HEK293 (cell line): ENCODE data around the gene RAB22A.

Experiments used
- CTCF ChIA-PET: fragments of 350-600 bp; formaldehyde crosslinking; extraction: SDS; loops from one replicate; lab custom pipeline; 2021; ENCODE audit warnings: antibody characterized with exemption; lab: Yijun Ruan, JAX
- POLR2A ChIA-PET: fragments of 300-600 bp; formaldehyde crosslinking; extraction: SDS; loops from one replicate; lab custom pipeline; 2020; ENCODE audit warnings: antibody characterized with exemption, inconsistent platforms; lab: Yijun Ruan, JAX
- H3K27ac ChIP-seq: fragments of 200-500 bp; sonication (Bioruptor generic); 2 replicates; pipeline ENCODE4 v1.5.1; 2014; ENCODE audit warnings: low read depth, low read length, control low read depth, inconsistent platforms; ENCODE audit errors: extremely low read depth
- H3K36me3 ChIP-seq, 2 experiments: fragments of 200-500 bp in 1 of 2; sonication (Bioruptor generic) in 1 of 2; 1 replicate in 1 of 2; 2 replicates in 1 of 2; pipeline ENCODE4 v1.5.1; 2014 to 2017; ENCODE audit warnings: inconsistent platforms in 2 of 2, low read length in 2 of 2; ENCODE audit not compliant: control insufficient read depth in 2 of 2, insufficient read depth in 1 of 2
- H3K4me1 ChIP-seq: fragments of 200-500 bp; sonication (Bioruptor generic); 2 replicates; pipeline ENCODE4 v1.5.1; 2014; ENCODE audit warnings: mild to moderate bottlenecking, low read length, inconsistent platforms; ENCODE audit not compliant: control insufficient read depth, insufficient read depth
- H3K4me3 ChIP-seq: 2 replicates; pipeline ENCODE4 v1.5.1; 2011; ENCODE audit warnings: low read depth, mild to moderate bottlenecking, control low read depth, low read length, moderate library complexity
- H3K9me3 ChIP-seq: fragments of 200-500 bp; sonication (Bioruptor generic); 2 replicates; pipeline ENCODE4 v1.5.1; 2014; ENCODE audit warnings: low read depth, low read length, inconsistent platforms; ENCODE audit not compliant: control insufficient read depth, insufficient read depth
- MZF1 ChIP-seq: fragments of 450-650 bp; formaldehyde crosslinking; IDR thresholded peaks from 2 replicates; pipeline ENCODE4 v1.5.1; 2017; ENCODE audit warnings: missing biosample characterization, missing genetic modification characterization, borderline replicate concordance
- YY1 ChIP-seq: fragments of 450-650 bp; formaldehyde crosslinking; IDR thresholded peaks from 2 replicates; pipeline ENCODE4 v1.5.1; 2018; ENCODE audit warnings: missing biosample characterization, missing genetic modification characterization
- ZBTB17 ChIP-seq: fragments of 450-650 bp; formaldehyde crosslinking; IDR thresholded peaks from 2 replicates; pipeline ENCODE4 v1.5.1; 2016; ENCODE audit warnings: missing biosample characterization, missing genetic modification characterization
- ZFP41 ChIP-seq: fragments of 450-650 bp; formaldehyde crosslinking; IDR thresholded peaks from 2 replicates; pipeline ENCODE4 v1.5.1; 2016; ENCODE audit warnings: missing biosample characterization, missing genetic modification characterization, borderline replicate concordance
- ZNF133 ChIP-seq: fragments of 450-650 bp; formaldehyde crosslinking; IDR thresholded peaks from 2 replicates; pipeline ENCODE4 v1.5.1; 2016; ENCODE audit warnings: missing biosample characterization, missing genetic modification characterization
- ZNF248 ChIP-seq: fragments of 450-650 bp; formaldehyde crosslinking; IDR thresholded peaks from 2 replicates; pipeline ENCODE4 v1.5.1; 2017; ENCODE audit warnings: missing biosample characterization, missing genetic modification characterization
- ZNF274 ChIP-seq, 2 experiments: fragments of 200-500 bp in 1 of 2; fragments of 450-650 bp in 1 of 2; sonication (Bioruptor generic) in 1 of 2; formaldehyde crosslinking in 1 of 2; IDR thresholded peaks; 2 replicates each; pipeline versions ENCODE4 v1.5.1 to v1.6.1; 2014 to 2016; ENCODE audit warnings: borderline replicate concordance in 1 of 2, inconsistent platforms in 1 of 2, low read length in 1 of 2, missing biosample characterization in 1 of 2, missing genetic modification characterization in 1 of 2
- ZNF311 ChIP-seq: fragments of 450-650 bp; formaldehyde crosslinking; IDR thresholded peaks from 2 replicates; pipeline ENCODE4 v1.5.1; 2017; ENCODE audit warnings: missing biosample characterization, missing genetic modification characterization, borderline replicate concordance
- ZNF324 ChIP-seq: fragments of 450-650 bp; formaldehyde crosslinking; IDR thresholded peaks from 2 replicates; pipeline ENCODE4 v1.5.1; 2016; ENCODE audit warnings: missing biosample characterization, missing genetic modification characterization
- ZNF37A ChIP-seq: fragments of 450-650 bp; IDR thresholded peaks from 2 replicates; pipeline ENCODE4 v1.5.1; 2018; ENCODE audit warnings: missing biosample characterization, missing genetic modification characterization
- ZNF416 ChIP-seq: fragments of 450-650 bp; formaldehyde crosslinking; IDR thresholded peaks from 2 replicates; pipeline ENCODE4 v1.5.1; 2016; ENCODE audit warnings: missing biosample characterization, missing genetic modification characterization
- ZNF558 ChIP-seq: fragments of 450-650 bp; formaldehyde crosslinking; IDR thresholded peaks from 2 replicates; pipeline ENCODE4 v1.5.1; 2016; ENCODE audit warnings: missing biosample characterization, missing genetic modification characterization
- ZNF560 ChIP-seq: fragments of 450-650 bp; formaldehyde crosslinking; IDR thresholded peaks from 2 replicates; pipeline ENCODE4 v1.5.1; 2017; ENCODE audit warnings: missing biosample characterization, missing genetic modification characterization, borderline replicate concordance
- ZNF610 ChIP-seq: fragments of 450-650 bp; formaldehyde crosslinking; IDR thresholded peaks from 2 replicates; pipeline ENCODE4 v1.5.1; 2016; ENCODE audit warnings: missing biosample characterization, missing genetic modification characterization, borderline replicate concordance
- ZNF629 ChIP-seq: fragments of 450-650 bp; formaldehyde crosslinking; IDR thresholded peaks from 2 replicates; pipeline ENCODE4 v1.5.1; 2017; ENCODE audit warnings: missing biosample characterization, missing genetic modification characterization
- ZNF792 ChIP-seq: fragments of 450-650 bp; formaldehyde crosslinking; IDR thresholded peaks from 2 replicates; pipeline ENCODE4 v1.5.1; 2016; ENCODE audit warnings: missing biosample characterization, missing genetic modification characterization
- TF ChIP-seq, protein P1 (sequence below): fragments of 450-650 bp; formaldehyde crosslinking; IDR thresholded peaks from 2 replicates; pipeline ENCODE4 v1.5.1; 2016; ENCODE audit warnings: missing biosample characterization, missing genetic modification characterization
- TF ChIP-seq, protein P2 (sequence below): fragments of 450-650 bp; formaldehyde crosslinking; IDR thresholded peaks from 2 replicates; pipeline ENCODE4 v1.5.1; 2017; ENCODE audit warnings: missing biosample characterization, missing genetic modification characterization

Gene RAB22A

DNA sequence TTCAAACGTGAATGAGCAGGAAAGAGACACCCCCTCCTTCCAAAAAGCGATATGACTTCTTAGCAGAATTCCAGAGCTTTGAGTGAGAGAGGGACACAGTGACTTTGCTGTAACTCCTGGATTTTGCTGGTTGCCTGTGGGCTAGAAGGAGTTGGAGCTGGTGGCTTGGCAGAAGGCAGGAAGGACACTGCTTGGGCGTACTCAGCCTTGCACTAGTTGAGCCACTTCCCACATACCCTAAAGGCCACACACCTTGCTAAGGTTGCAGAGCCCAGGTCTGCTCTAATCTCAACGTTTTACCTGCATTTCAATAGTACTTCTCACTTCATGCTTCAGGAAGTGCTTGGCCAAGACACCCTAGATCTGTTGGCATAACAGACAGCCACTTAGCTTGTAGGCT lies 30.6 kb downstream of the RAB22A start:
- no peak for TF ChIP-seq ZNF274 (IDR thresholded peaks at IDR 0.05; ENCODE audit: low read length)
- no peak for TF ChIP-seq ZNF274 (tag by site-specific recombination; IDR thresholded peaks at IDR 0.05; ENCODE audit: borderline replicate concordance)
- TF ChIP-seq ZNF311, result no peak
- TF ChIP-seq ZNF37A, result no peak
- TF ChIP-seq ZNF629, result no peak
- TF ChIP-seq ZNF792, result no peak
- TF ChIP-seq YY1, result no peak
- TF ChIP-seq MZF1, result no peak
- no peak for TF ChIP-seq ZNF248 (tag by site-specific recombination)
- TF ChIP-seq ZFP41 (tag by site-specific recombination), result no peak
- TF ChIP-seq ZNF558, result no peak
- TF ChIP-seq, protein P1, sequence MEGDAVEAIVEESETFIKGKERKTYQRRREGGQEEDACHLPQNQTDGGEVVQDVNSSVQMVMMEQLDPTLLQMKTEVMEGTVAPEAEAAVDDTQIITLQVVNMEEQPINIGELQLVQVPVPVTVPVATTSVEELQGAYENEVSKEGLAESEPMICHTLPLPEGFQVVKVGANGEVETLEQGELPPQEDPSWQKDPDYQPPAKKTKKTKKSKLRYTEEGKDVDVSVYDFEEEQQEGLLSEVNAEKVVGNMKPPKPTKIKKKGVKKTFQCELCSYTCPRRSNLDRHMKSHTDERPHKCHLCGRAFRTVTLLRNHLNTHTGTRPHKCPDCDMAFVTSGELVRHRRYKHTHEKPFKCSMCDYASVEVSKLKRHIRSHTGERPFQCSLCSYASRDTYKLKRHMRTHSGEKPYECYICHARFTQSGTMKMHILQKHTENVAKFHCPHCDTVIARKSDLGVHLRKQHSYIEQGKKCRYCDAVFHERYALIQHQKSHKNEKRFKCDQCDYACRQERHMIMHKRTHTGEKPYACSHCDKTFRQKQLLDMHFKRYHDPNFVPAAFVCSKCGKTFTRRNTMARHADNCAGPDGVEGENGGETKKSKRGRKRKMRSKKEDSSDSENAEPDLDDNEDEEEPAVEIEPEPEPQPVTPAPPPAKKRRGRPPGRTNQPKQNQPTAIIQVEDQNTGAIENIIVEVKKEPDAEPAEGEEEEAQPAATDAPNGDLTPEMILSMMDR (tag by site-specific recombination), result no peak
- TF ChIP-seq ZNF324 (tag by site-specific recombination), result no peak
- TF ChIP-seq, protein P2, sequence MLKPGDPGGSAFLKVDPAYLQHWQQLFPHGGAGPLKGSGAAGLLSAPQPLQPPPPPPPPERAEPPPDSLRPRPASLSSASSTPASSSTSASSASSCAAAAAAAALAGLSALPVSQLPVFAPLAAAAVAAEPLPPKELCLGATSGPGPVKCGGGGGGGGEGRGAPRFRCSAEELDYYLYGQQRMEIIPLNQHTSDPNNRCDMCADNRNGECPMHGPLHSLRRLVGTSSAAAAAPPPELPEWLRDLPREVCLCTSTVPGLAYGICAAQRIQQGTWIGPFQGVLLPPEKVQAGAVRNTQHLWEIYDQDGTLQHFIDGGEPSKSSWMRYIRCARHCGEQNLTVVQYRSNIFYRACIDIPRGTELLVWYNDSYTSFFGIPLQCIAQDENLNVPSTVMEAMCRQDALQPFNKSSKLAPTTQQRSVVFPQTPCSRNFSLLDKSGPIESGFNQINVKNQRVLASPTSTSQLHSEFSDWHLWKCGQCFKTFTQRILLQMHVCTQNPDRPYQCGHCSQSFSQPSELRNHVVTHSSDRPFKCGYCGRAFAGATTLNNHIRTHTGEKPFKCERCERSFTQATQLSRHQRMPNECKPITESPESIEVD (tag by site-specific recombination), result no peak
- no peak for TF ChIP-seq ZNF560 (tag by site-specific recombination)
- no peak overlapping the region for H3K27ac ChIP-seq
- ChIA-PET CTCF (interaction anchor here (0.6 kb wide), 1 partner anchor 337 kb away, joined by 3 read pairs; no protein-coding TSS in a partner anchor), POLR2A (no interaction called here)
- peaks cover 0 to 9% of the 10 kb centered on the region in 2 experiments; a peak in 1 of 3 replicates for H3K36me3 ChIP-seq
- H3K9me3 ChIP-seq, result no peaks in the 10 kb centered on the region
- no peaks in the 10 kb centered on the region for H3K4me1 ChIP-seq
- no peak overlapping the region for H3K4me3 ChIP-seq

DNA sequence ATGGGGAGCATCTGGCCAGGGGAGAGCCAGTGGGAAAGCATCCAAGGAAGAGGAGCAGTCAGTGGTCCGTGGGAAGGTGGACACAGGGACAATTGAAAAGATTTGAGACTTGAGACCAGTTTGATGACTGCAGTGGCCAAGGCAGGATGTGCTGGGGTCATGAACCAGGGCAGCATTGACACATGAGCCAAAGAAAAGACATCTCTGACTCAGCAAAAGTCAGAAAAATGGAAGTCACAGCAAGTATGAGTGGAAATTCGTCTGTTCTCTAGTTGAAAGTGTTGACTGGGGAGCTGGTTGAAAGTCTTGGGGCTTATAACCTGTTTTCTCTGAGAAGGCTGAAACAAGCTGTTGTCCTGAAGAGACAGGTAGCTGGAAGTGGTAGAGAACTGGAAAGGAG lies 31.3 kb downstream of the RAB22A start:
- H3K9me3 ChIP-seq, result no peaks in the 10 kb centered on the region
- H3K27ac ChIP-seq, result no peak overlapping the region
- CTCF ChIA-PET, result interaction anchor here (0.6 kb wide), 1 partner anchor 107 kb away, joined by 3 read pairs; no protein-coding TSS in a partner anchor
- TF ChIP-seq ZNF610 (tag by site-specific recombination) (no peak), ZNF133 (tag by site-specific recombination) (no peak)
- H3K4me1 ChIP-seq, result no peaks in the 10 kb centered on the region
- POLR2A ChIA-PET, result no interaction called here
- no peak overlapping the region for H3K4me3 ChIP-seq
- H3K36me3 ChIP-seq, result peaks cover 0 to 16% of the 10 kb centered on the region in 2 experiments; a peak in 1 of 3 replicates

DNA sequence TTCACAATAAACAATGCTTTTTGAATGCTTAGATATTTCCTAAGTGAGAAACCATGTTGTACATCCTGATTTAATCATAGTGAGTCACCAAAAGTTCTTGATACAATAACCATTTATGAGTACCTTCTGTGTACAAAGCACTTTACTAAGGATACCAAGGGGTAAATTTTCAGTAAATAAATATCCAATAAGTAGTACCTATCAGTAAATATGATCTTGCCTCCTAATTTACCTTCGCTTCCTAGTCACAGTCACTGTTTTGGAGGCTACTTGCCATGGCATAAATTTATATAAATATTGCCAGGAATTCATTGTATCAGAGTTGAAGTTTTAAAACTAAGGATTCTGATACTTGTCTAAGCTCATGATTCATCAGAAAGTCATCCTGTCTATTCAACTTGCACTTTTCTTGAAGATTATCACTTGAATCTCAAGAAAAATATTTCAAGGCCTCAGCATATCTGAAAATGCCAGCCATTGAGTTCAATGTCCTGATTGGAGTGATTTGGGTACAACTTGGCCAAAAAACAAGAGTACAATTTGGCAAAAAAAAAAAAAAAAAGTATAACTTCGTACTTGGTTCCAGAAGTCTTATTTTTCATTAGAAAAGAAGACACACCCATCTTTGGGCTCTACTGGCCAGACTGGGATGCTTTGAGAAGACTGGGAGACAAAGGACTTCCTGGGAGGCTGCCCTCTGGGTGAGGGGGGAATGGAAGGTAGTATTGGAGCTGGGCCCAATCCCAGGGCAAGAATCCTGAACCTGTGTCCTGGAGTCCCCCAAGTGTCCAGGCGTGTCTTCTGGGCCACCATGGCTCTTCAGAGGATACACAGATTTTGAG lies 32.8 kb downstream of the RAB22A start:
- H3K4me3 ChIP-seq, result no peak overlapping the region
- no peaks in the 10 kb centered on the region for H3K4me1 ChIP-seq
- POLR2A ChIA-PET, result no interaction called here
- peaks cover 0 to 29% of the 10 kb centered on the region in 2 experiments; a peak in 1 of 3 replicates for H3K36me3 ChIP-seq
- no peak for TF ChIP-seq ZBTB17
- TF ChIP-seq ZNF416 (tag by site-specific recombination), result no peak
- H3K27ac ChIP-seq, result no peak overlapping the region
- no peaks in the 10 kb centered on the region for H3K9me3 ChIP-seq
- CTCF ChIA-PET, result no interaction called here
